VCaP (cell line): ENCODE measurements around the gene CYSTM1.

Experiments
- H3K27ac ChIP-seq: fragments of 450-650 bp; 2 replicates; pipeline ENCODE4 v1.5.1; 2017
- TF ChIP-seq, protein P1 (sequence below): fragments of 450-650 bp; conservative IDR thresholded peaks from 2 replicates; pipeline ENCODE4 v1.5.1; 2017; ENCODE audit warnings: mild to moderate bottlenecking, moderate library complexity

The CYSTM1 gene, protein sequence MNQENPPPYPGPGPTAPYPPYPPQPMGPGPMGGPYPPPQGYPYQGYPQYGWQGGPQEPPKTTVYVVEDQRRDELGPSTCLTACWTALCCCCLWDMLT

DNA sequence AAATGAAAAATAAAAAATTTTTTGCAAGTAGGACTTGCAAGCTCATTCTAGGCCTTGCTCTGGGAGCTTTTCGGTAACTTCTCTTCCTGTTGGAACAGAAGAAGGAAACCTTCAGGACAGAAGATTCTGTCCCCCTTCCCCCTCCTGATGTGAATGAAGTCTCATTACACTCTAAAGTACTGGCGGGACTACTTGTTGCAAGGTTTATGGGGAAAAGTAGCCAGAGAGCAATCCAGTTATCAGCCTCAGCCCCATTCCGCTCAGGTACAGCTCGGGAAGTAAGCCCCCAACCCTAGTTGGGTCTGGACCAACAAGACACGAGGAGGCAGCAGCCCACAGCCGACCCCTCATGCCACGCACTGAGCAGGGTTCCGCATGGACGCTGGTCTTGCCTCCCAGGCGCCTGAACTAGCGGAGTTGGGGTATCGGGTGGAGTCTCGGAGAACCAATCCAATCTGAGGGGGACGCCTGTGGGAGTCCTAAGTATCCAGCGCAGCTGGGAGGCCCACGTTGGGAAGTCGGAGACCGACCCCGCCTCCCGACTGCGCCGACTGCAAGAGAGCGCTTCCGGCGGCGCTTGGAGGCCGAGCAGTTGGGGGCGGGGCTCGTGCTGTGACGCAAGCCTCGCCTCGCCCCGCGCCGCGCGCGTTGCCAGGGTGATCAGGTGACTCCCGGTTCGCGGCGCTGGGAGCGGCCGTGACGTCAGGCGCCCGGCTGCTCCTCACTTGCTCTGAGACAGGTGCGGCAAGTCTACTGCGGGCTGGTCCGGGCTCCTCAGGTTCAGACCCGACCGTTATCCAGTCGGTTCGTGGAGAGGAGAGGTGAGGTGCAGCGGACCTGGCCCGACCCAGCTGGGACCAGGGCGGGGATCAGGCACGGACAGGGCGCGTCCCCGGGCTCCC, at the start of gene CYSTM1:
TSS of gene CYSTM1 (plus strand) at position 724 of the 902 bp plus-strand sequence. CDS start 19,278 bp downstream, outside the sequence.
- TF ChIP-seq, protein P1, sequence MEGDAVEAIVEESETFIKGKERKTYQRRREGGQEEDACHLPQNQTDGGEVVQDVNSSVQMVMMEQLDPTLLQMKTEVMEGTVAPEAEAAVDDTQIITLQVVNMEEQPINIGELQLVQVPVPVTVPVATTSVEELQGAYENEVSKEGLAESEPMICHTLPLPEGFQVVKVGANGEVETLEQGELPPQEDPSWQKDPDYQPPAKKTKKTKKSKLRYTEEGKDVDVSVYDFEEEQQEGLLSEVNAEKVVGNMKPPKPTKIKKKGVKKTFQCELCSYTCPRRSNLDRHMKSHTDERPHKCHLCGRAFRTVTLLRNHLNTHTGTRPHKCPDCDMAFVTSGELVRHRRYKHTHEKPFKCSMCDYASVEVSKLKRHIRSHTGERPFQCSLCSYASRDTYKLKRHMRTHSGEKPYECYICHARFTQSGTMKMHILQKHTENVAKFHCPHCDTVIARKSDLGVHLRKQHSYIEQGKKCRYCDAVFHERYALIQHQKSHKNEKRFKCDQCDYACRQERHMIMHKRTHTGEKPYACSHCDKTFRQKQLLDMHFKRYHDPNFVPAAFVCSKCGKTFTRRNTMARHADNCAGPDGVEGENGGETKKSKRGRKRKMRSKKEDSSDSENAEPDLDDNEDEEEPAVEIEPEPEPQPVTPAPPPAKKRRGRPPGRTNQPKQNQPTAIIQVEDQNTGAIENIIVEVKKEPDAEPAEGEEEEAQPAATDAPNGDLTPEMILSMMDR, result no peak
- H3K27ac ChIP-seq, result peak within 1 kb of the TSS; percentile 86

DNA sequence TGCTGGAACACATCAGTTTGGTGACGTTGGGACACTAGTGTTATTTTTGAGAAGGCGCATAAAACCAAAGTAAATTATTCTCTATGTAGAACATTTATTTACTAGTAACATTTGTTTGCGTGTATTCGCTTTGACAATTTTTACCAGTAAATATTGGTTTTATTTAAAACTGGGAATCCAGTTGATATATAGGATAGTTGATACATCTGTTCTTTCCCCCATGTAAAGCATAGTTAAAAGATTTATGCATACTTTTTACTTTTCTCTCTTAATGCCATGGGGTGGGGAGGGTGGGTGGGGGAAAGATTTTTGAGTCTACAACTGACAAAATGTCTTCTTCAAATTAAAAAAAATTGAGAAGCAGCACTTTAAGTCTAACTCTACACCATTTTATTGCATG, 49.4 kb upstream of the CYSTM1 start, which contains the start of gene IGIP:
TSS of gene IGIP (plus strand) at position 301 of the 400 bp plus-strand sequence. CDS start 2,540 bp downstream, outside the sequence.
- TF ChIP-seq, protein P1, result no peak

DNA sequence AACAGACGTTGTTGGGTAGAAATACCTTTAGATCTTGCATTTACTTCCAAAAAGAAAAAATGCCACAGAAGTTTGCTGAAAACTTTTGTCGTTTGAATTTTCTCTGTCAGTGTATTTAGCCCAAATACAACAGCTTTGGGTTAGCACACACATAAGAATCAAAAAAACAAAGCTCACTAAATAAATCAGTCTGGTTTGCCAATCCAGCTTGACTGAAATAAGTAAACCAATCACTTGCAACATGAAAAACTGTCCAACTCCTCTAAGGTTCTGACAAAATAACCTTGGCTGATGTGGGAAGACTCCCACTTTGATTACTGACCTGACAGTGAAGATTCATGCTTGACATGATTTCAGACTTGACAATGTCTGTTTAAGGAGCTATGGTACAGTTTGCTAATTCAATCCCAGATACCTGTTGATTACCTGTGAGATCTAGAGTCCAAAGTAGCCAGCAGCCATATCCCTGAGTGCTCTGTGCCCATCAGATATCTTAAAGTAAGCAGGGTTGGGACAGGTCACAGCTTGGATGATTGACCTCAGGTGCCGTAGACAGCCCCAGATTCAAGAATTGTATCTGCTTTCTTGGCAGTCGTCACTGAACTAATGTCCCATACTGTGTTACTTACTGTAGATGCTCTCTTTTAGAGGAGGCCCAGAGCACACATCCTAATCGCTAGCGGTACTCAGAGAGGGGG, 48.5 kb upstream of the CYSTM1 start:
- H3K27ac ChIP-seq, result peak overlapping the region; percentile 71
- TF ChIP-seq, protein P1, result no peak

More for the DNA sequence above, 49.4 kb upstream of the CYSTM1 start, which contains the start of gene IGIP:
- peak within 1 kb of the TSS; percentile 71 for H3K27ac ChIP-seq

DNA sequence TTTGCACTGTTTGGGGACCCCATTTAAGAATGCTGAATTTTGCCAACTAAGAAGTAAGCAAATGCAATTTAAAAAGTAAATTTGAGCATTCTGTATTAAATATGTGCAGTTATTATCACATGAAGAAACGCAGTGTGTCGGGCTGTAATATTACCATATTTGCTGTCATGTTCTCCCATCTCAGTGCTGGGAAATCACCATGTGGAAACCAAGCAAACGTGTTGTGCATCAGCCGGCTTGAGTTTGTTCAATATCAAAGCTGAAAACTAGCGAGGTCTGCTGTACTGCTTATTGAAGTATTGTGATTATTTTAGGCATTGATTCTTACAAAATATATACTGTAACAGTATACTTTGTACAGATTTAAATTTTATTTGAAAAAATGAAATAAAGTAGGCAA, 46.6 kb upstream of the CYSTM1 start:
- TF ChIP-seq, protein P1, result no peak
- peak overlapping the region; percentile 71 for H3K27ac ChIP-seq

DNA sequence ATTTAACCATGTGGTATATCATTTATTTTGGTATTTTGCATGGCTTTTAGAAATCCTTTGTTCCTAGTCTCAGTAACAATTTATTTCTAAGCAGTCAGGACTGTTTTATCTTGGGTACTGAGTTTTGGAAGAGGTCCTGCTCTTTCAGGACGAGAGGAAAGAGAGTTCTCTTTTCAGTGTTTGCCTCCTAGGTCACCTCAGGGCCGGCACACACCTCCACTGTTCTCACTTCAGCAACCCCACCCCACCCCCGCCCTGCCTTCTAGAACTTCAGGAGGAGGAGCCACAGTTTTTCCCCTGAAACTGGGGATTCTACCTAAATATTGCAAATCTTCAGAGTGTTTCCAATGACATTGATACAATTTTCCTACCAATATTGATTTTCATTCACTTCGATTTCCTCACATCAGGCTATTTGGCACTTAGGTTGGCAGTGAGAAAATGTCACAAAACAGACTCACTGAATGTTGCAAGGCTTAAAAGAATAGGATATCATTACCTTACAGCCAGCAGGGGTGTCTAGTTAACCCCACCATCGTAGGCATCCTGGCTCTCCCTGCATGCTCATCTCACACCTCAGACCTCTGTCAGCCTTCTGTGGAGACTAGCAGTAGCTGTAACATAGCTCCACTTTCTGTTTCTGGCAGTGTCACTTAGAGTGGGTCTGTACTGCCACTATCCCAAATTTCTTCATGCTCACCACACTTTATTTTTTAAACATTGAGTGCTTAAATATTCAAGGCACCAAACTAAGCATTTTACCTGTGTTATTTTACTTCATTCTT, 43.8 kb upstream of the CYSTM1 start:
- TF ChIP-seq, protein P1, result no peak
- no peak overlapping the region for H3K27ac ChIP-seq

DNA sequence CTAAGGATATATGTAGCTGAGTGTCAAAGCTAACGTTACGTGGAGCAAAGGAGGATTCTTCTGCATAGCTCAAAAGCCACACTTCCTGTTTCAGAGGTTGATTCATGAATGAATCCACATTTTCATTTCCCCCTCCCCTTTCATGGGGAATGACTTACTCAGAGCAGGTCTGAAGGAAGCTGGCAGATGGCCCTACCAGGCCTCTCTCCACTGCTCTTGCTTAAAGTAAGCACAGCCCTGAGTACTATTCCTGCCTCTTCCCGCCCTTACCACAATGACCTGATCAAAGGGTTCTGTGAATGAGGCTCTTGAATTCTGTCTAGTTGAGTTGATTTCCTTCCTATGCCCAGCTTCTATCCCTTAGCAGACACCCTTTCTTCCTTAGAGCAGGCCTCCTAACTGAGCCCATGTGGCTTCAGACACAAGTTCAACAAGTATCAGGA, 43.0 kb upstream of the CYSTM1 start:
- TF ChIP-seq, protein P1, result no peak
- no peak overlapping the region for H3K27ac ChIP-seq
